HEK293 (cell line): ENCODE measurements around the gene PPIP5K2.

ENCODE experiments used
- TCF7L2 ChIP-seq: IDR thresholded peaks from 2 replicates; pipeline ENCODE4 v1.6.1; 2011; ENCODE audit warnings: low read depth, mild to moderate bottlenecking, inconsistent platforms, low read length, moderate library complexity, borderline replicate concordance
- ZBTB17 ChIP-seq: fragments of 450-650 bp; formaldehyde crosslinking; IDR thresholded peaks from 2 replicates; pipeline ENCODE4 v1.5.1; 2016; ENCODE audit warnings: missing biosample characterization, missing genetic modification characterization
- ZNF133 ChIP-seq: fragments of 450-650 bp; formaldehyde crosslinking; IDR thresholded peaks from 2 replicates; pipeline ENCODE4 v1.5.1; 2016; ENCODE audit warnings: missing biosample characterization, missing genetic modification characterization
- ZNF138 ChIP-seq: fragments of 450-650 bp; formaldehyde crosslinking; IDR thresholded peaks from 2 replicates; pipeline ENCODE4 v1.5.1; 2016; ENCODE audit warnings: missing biosample characterization, missing genetic modification characterization, borderline replicate concordance
- ZNF23 ChIP-seq: fragments of 450-650 bp; formaldehyde crosslinking; IDR thresholded peaks from 2 replicates; pipeline ENCODE4 v1.5.1; 2016; ENCODE audit warnings: missing biosample characterization, missing genetic modification characterization, borderline replicate concordance
- ZNF350 ChIP-seq: fragments of 450-650 bp; formaldehyde crosslinking; IDR thresholded peaks from 2 replicates; pipeline ENCODE4 v1.5.0; 2017; ENCODE audit warnings: missing biosample characterization, mild to moderate bottlenecking, missing genetic modification characterization
- ZNF501 ChIP-seq: fragments of 450-650 bp; formaldehyde crosslinking; IDR thresholded peaks from 2 replicates; pipeline ENCODE4 v1.5.1; 2016; ENCODE audit warnings: missing biosample characterization, missing genetic modification characterization
- ZNF621 ChIP-seq: fragments of 450-650 bp; formaldehyde crosslinking; IDR thresholded peaks from 2 replicates; pipeline ENCODE4 v1.5.1; 2017; ENCODE audit warnings: missing biosample characterization, missing genetic modification characterization
- ZSCAN16 ChIP-seq: fragments of 450-650 bp; formaldehyde crosslinking; IDR thresholded peaks from 2 replicates; pipeline ENCODE4 v1.5.1; 2016; ENCODE audit warnings: missing biosample characterization, missing genetic modification characterization
- TF ChIP-seq, protein P1 (sequence below): fragments of 450-650 bp; formaldehyde crosslinking; IDR thresholded peaks from 2 replicates; pipeline ENCODE4 v1.5.1; 2016; ENCODE audit warnings: missing biosample characterization, missing genetic modification characterization
- TF ChIP-seq, protein P2 (sequence below): fragments of 450-650 bp; formaldehyde crosslinking; IDR thresholded peaks from 2 replicates; pipeline ENCODE4 v1.5.1; 2016; ENCODE audit warnings: missing biosample characterization, missing genetic modification characterization
- TF ChIP-seq, protein P3 (sequence below): fragments of 450-650 bp; formaldehyde crosslinking; IDR thresholded peaks from 2 replicates; pipeline ENCODE4 v1.5.1; 2017; ENCODE audit warnings: missing biosample characterization, missing genetic modification characterization
- TF ChIP-seq, protein P4 (sequence below): fragments of 450-650 bp; formaldehyde crosslinking; IDR thresholded peaks from 2 replicates; pipeline ENCODE4 v1.5.1; 2016; ENCODE audit warnings: missing biosample characterization, missing genetic modification characterization

DNA sequence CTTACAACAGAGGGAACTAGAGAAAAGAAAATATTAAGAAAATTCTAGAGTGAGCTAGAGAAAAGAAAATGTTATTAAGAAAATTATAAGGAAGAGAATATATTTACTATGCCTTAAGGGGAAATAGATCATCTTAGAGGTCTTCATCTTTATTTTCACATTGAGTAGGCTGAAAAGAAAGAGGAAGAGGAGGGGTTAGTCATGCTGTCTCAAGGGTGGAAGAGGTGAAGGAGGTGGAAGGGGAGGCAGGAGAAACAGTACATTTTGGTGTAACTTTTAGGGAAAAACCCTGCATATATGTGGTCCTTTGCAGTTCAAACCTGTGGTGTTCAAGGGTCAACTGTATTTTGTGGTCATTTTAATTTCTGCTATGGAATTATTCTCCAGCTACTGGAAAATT, 46.6 kb downstream of the PPIP5K2 start:
- TF ChIP-seq, protein P1, sequence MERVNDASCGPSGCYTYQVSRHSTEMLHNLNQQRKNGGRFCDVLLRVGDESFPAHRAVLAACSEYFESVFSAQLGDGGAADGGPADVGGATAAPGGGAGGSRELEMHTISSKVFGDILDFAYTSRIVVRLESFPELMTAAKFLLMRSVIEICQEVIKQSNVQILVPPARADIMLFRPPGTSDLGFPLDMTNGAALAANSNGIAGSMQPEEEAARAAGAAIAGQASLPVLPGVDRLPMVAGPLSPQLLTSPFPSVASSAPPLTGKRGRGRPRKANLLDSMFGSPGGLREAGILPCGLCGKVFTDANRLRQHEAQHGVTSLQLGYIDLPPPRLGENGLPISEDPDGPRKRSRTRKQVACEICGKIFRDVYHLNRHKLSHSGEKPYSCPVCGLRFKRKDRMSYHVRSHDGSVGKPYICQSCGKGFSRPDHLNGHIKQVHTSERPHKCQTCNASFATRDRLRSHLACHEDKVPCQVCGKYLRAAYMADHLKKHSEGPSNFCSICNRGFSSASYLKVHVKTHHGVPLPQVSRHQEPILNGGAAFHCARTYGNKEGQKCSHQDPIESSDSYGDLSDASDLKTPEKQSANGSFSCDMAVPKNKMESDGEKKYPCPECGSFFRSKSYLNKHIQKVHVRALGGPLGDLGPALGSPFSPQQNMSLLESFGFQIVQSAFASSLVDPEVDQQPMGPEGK: no peak
- TF ChIP-seq ZSCAN16 (tag by site-specific recombination) (no peak), ZNF501 (tag by site-specific recombination) (no peak), ZNF350 (tag by site-specific recombination) (no peak), ZNF133 (no peak), ZBTB17 (tag by site-specific recombination) (no peak), ZNF138 (tag by site-specific recombination) (no peak), ZNF23 (tag by site-specific recombination) (no peak), ZNF621 (tag by site-specific recombination) (no peak), TCF7L2 (no peak)
- TF ChIP-seq, protein P2, sequence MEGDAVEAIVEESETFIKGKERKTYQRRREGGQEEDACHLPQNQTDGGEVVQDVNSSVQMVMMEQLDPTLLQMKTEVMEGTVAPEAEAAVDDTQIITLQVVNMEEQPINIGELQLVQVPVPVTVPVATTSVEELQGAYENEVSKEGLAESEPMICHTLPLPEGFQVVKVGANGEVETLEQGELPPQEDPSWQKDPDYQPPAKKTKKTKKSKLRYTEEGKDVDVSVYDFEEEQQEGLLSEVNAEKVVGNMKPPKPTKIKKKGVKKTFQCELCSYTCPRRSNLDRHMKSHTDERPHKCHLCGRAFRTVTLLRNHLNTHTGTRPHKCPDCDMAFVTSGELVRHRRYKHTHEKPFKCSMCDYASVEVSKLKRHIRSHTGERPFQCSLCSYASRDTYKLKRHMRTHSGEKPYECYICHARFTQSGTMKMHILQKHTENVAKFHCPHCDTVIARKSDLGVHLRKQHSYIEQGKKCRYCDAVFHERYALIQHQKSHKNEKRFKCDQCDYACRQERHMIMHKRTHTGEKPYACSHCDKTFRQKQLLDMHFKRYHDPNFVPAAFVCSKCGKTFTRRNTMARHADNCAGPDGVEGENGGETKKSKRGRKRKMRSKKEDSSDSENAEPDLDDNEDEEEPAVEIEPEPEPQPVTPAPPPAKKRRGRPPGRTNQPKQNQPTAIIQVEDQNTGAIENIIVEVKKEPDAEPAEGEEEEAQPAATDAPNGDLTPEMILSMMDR (tag by site-specific recombination): no peak
- TF ChIP-seq, protein P3, sequence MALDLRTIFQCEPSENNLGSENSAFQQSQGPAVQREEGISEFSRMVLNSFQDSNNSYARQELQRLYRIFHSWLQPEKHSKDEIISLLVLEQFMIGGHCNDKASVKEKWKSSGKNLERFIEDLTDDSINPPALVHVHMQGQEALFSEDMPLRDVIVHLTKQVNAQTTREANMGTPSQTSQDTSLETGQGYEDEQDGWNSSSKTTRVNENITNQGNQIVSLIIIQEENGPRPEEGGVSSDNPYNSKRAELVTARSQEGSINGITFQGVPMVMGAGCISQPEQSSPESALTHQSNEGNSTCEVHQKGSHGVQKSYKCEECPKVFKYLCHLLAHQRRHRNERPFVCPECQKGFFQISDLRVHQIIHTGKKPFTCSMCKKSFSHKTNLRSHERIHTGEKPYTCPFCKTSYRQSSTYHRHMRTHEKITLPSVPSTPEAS (tag by site-specific recombination): no peak
- TF ChIP-seq, protein P4, sequence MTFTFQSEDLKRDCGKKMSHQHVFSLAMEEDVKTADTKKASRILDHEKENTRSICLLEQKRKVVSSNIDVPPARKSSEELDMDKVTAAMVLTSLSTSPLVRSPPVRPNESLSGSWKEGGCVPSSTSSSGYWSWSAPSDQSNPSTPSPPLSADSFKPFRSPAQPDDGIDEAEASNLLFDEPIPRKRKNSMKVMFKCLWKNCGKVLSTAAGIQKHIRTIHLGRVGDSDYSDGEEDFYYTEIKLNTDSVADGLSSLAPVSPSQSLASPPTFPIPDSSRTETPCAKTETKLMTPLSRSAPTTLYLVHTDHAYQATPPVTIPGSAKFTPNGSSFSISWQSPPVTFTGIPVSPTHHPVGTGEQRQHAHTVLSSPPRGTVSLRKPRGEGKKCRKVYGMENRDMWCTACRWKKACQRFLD (tag by site-specific recombination): no peak
